Pancreas (tissue), 10 donors: ENCODE data around the gene RALB. TPM values are rescaled to one million over a fixed set of nuclear protein-coding genes. Genes with fewer than 3 reads are reported as not detected.

Experiments
- ATAC-seq, 4 donors: fragments of 200-7000 bp; cut with Tn5 transposase; one replicate each; pipeline versions ENCODE4 v1.8.0 to v1.9.1; 2020; ENCODE audit warnings: mild to moderate bottlenecking in 4 of 4, moderate library complexity in 4 of 4
- DNase-seq, 6 donors: peaks; one replicate each; pipeline ENCODE4 v3.0.0-alpha.2; 2020
- FAIRE-seq: peaks from 2 replicates; lab custom pipeline; 2012; peaks lifted over from hg19 to GRCh38; lab: Jason Lieb, UNC
- H3K27ac ChIP-seq, 4 donors: fragments of 200-600 bp; sonication (generic); 1 replicate in 3 of 4; 2 replicates in 1 of 4; pipeline versions ENCODE4 v1.5.0 to v1.8.0; 2020
- H3K27me3 ChIP-seq, 4 donors: fragments of 200-600 bp; one replicate each; pipeline ENCODE4 v1.8.0; 2021
- H3K36me3 ChIP-seq, 3 donors: fragments of 200-600 bp; sonication (generic) in 1 of 3; one replicate each; pipeline versions ENCODE4 v1.5.0 to v1.8.0; 2020 to 2021
- H3K4me1 ChIP-seq, 3 donors: fragments of 200-600 bp; one replicate each; pipeline ENCODE4 v1.8.0; 2021
- H3K4me3 ChIP-seq, 4 donors: fragments of 200-600 bp; sonication (generic) in 2 of 4; one replicate each; pipeline versions ENCODE4 v1.5.0 to v1.8.0; 2020 to 2021
- H3K9me3 ChIP-seq, 4 donors: fragments of 200-600 bp; one replicate each; pipeline ENCODE4 v1.8.0; 2021
- WGBS, 2 donors: extraction: QIAGEN DNeasy Blood & Tissue Kit; methylation state at CpG; one replicate each; pipeline ENCODE4 v1.1.7; 2013; 5-methylcytosine and 5-hydroxymethylcytosine counted together
- intact Hi-C, 3 donors: fragments of 100-400 bp; cut with DNase I; formaldehyde crosslinking; loops; one replicate each; pipeline versions ENCODE4 v1.11.1 to v1.14.2; 2022
- polyA plus RNA-seq, 2 donors: library from polyadenylated mRNA; stranded (reverse); fragments of 200-250 nt; gene quantifications; one replicate each; pipeline ENCODE4 v1.2.3, GENCODE V29; 2013
- total RNA-seq, 6 donors: library from RNA; stranded (reverse); fragmentation: NEBNext Ultra II Directional in 4 of 6; extraction: Animal tissue kit (Norgen Biotek cat#: 25700) in 4 of 6; gene quantifications; one replicate each; pipeline versions ENCODE4 v1.2.1 to v1.2.4, GENCODE V29; 2021 to 2023
- TF ChIP-seq, protein P1 (sequence below), 4 donors: fragments of 200-600 bp; sonication (generic) in 3 of 4; IDR thresholded peaks; one replicate each; pipeline versions ENCODE4 v1.5.0 to v1.8.0; 2021; ENCODE audit warnings: antibody characterized with exemption in 4 of 4
- donor health status: healthy with polysubstance abuse.
- donor health status: DM: no; HTN: no; CAD: no; lungs with moderate emphysema.
- donor health status: DM: no; HTN: no; CAD: no.
- donor health status: control.
- donor health status: control.
- donor health status: Bipolar disorder and iron deficiency.
- donor health status: DM: yes; HTN: yes; CAD: no.
- donor health status: DM: no; HTN: no; CAD: no.
- donor health status: DM: no; HTN: no; CAD: no.
- donor health status: DM: yes; HTN: yes; CAD: no.

Gene RALB
- total and polyA plus RNA-seq, 8 donors: 9.8 to 24.2 (median 15.4) TPM

DNA sequence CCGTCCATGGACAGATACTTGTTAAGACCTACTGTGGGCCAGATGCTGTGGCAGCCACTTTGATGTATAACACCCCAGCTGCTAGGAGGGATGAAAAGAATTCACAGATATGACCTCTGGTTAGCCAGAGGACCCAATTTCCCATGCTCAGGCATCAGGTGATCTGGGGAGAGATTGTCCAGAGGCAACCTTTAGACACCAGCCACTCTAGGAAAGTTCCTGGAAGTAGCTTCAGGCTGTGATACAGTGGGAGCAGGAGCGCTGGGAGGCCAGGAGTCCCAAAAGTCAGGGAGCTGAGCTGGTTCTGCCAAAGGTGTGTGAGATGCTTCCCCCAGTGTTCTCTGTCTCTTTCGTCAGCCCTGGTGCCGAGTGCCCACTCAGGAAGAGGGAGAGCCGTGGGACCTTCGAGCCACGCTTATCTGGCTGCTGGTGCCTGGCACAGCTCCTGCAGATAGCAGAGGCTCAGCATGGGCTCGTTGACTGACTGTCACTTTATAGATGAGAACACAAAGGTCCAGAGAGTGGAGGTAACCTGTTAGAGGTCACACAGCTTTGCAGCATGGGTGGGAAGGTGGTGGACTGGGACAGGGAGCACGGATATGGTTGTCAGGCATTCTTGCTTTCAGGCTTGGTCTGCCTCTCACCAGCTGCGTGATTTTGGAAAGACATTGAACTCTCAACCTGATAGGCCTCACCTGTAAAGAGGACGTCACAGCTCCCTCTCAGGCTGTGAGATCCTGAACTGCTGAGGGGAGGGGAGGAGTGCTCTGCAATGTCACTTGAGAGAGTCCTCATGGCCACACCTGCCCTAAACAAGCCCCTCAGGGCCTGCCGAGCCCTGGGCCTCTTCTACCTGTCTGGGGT lies 7.8 kb upstream of the RALB start:
- FAIRE-seq (no peak), ATAC-seq (peak; percentile 8 to 34 (median 26))

DNA sequence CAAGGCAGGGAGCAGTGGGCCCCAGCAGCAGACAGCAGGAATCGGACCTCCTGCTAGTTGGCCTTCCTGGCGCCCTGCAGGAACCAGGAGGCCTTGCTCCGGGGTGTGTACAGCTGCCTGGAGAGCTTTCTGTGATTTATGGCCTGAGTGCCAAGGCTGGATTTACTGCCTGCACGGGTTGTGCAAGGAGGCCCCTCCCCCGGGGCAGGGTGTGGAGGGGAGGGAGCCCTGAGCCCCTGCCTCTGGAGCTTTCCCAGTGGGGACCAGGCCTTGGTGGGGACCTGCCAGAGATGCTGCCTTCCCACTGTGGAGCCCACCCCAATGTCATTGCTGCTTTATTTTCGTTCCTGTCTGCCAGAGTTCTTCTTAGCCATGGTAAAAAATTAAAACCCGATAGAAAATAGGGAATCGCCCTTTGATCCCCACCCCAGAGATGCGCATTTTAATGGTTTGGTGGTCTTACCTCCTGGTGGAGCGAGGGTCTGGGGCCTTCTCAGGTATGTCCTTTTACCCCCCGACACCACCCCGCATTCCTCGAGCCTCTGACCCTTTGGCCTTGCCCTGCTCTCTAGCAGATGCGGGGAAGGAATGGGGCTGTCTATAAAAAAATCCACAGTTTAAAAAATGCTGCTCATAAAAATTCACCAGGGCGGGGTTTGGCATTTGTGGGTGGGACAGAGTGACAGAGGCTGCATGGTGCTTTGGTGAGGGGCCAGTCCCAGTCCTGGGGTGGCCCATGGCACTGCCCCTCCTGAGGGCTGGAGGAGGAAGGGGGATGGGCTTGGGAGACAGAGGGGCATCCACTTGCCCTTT lies 6.9 kb upstream of the RALB start:
- DNase-seq (peak in 4 of 6 donors; percentile 42 to 64 (median 54)), ATAC-seq (peak; percentile 78 to 85 (median 84)), FAIRE-seq (no peak)
- no peaks in the 10 kb centered on the region for H3K36me3 ChIP-seq
- TF ChIP-seq, protein P1, sequence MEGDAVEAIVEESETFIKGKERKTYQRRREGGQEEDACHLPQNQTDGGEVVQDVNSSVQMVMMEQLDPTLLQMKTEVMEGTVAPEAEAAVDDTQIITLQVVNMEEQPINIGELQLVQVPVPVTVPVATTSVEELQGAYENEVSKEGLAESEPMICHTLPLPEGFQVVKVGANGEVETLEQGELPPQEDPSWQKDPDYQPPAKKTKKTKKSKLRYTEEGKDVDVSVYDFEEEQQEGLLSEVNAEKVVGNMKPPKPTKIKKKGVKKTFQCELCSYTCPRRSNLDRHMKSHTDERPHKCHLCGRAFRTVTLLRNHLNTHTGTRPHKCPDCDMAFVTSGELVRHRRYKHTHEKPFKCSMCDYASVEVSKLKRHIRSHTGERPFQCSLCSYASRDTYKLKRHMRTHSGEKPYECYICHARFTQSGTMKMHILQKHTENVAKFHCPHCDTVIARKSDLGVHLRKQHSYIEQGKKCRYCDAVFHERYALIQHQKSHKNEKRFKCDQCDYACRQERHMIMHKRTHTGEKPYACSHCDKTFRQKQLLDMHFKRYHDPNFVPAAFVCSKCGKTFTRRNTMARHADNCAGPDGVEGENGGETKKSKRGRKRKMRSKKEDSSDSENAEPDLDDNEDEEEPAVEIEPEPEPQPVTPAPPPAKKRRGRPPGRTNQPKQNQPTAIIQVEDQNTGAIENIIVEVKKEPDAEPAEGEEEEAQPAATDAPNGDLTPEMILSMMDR (IDR thresholded peaks at IDR 0.05): no peak
- no peaks in the 10 kb centered on the region for H3K27me3 ChIP-seq
- no peak overlapping the region for H3K4me3 ChIP-seq
- no peaks in the 10 kb centered on the region for H3K9me3 ChIP-seq
- H3K27ac ChIP-seq: peak overlapping the region; percentile 33 to 53 (median 42)
- 50 to 64% methylated on average over 15 of the region's 15 CpGs for whole genome bisulfite sequencing, 2 donors
- no peaks in the 10 kb centered on the region for H3K4me1 ChIP-seq
- intact Hi-C loops: no loop called here

More for the DNA sequence above, 7.8 kb upstream of the RALB start:
- no peaks in the 10 kb centered on the region for H3K36me3 ChIP-seq
- 56% methylated on average over 12 of the region's 12 CpGs for WGBS, 2 donors
- H3K27ac ChIP-seq: peak overlapping the region; percentile 33 to 53 (median 42)
- H3K4me3 ChIP-seq: no peak overlapping the region
- no peaks in the 10 kb centered on the region for H3K9me3 ChIP-seq
- no peaks in the 10 kb centered on the region for H3K4me1 ChIP-seq
- intact Hi-C loops: no loop called here
- peak in 1 of 6 donors; percentile 46 for DNase-seq
- H3K27me3 ChIP-seq: no peaks in the 10 kb centered on the region
- TF ChIP-seq, protein P1 (IDR thresholded peaks at IDR 0.05): no peak

DNA sequence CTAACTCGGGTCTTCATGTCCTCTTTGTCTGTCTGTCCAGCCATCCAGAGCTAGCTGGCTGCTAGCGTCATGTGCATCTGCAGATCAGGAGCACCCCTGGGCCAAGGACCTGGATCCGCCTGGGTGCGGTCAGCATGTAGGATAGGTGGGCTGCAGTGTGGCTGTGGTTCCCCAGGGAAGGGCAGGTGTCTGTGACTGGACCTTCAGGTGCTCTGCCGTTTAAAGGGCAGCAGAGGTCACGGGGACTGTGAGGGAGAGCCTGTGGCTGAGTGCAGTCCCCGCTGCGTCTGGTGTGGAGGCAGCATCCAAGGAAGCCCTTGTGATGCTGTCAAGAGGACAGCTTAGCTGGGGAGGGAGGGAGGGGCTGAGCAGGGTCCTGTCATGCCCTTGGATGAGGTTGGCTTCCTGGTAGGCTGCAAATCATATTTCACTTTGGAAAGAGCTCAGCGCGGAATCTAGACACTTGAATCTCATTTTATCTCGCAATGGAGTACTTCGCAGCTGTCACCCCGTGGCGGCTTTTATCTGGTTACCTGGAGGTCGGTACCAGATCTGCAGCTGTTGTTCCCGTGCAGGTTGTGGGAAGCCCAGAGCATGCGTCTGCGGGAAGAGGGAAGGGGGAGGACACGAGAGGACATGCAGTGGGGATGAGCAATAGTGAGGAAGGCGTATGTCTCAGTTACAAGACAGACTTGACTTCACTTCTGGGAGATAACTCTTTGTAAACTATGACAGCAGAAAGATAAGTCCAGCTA lies 5.9 kb upstream of the RALB start:
- no peaks in the 10 kb centered on the region for H3K27me3 ChIP-seq
- no peaks in the 10 kb centered on the region for H3K4me1 ChIP-seq
- H3K27ac ChIP-seq: no peak overlapping the region
- DNase-seq: no peak
- TF ChIP-seq, protein P1 (IDR thresholded peaks at IDR 0.05): no peak
- intact Hi-C loops: no loop called here
- no peak for ATAC-seq
- no peaks in the 10 kb centered on the region for H3K9me3 ChIP-seq
- H3K36me3 ChIP-seq: no peaks in the 10 kb centered on the region
- no peak overlapping the region for H3K4me3 ChIP-seq
- 63 to 66% methylated on average over 20 of the region's 20 CpGs for WGBS, 2 donors
- no peak for FAIRE-seq

DNA sequence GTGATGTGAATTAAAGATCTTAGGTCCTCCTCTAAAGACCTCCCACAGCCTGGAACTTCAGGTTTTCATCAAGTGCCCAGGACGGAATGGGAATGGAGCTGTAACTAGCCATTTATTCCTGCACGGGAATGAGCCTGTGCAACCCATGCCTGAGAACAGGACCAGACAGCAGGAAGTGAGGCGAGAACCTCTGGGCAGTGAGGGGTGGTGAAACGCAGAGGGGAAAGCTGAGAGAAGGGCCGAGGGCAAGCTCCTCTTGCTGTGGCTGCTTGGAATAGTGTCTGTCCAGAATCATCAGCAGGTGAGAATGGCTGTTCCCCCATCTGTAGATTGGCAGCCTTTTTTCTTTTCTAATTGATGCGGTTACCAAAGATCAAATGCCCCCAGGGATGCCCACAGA lies 4.8 kb upstream of the RALB start:
- DNase-seq (no peak), ATAC-seq (no peak), FAIRE-seq (no peak)
- TF ChIP-seq, protein P1 (IDR thresholded peaks at IDR 0.05): no peak
- H3K27me3 ChIP-seq: no peaks in the 10 kb centered on the region
- 64 to 78% methylated on average over 6 of the region's 6 CpGs for WGBS, 2 donors
- no peak overlapping the region for H3K27ac ChIP-seq
- H3K36me3 ChIP-seq: no peaks in the 10 kb centered on the region
- H3K4me1 ChIP-seq: no peaks in the 10 kb centered on the region
- no peaks in the 10 kb centered on the region for H3K9me3 ChIP-seq
- intact Hi-C loops: no loop called here
- H3K4me3 ChIP-seq: no peak overlapping the region
